HG03520 (cell line): Measurements from ENCODE around the gene CD52.

Experiments
- ATAC-seq: cut with Tn5 transposase; IDR thresholded peaks from one replicate; pipeline ENCODE4 v1.9.1; 2021; ENCODE audit warnings: mild to moderate bottlenecking, moderate library complexity; ENCODE audit not compliant: unreplicated experiment

The CD52 gene

DNA sequence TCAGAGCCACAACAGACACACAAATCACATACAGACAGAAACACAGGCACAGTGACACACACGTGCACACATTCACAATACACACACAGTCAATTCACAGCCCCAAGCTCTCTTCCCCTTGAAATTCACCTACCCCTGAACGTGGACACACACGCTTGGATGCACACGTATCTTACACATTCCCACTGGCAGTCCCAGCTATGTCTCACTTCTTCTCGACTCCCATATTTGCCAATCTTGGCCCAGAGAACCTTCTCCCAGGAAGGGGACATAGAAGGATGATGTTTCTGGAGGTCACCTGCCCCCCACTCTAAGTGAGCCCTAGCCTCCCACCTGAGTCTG lies 34.6 kb downstream of the CD52 start:
- ATAC-seq = no peak

DNA sequence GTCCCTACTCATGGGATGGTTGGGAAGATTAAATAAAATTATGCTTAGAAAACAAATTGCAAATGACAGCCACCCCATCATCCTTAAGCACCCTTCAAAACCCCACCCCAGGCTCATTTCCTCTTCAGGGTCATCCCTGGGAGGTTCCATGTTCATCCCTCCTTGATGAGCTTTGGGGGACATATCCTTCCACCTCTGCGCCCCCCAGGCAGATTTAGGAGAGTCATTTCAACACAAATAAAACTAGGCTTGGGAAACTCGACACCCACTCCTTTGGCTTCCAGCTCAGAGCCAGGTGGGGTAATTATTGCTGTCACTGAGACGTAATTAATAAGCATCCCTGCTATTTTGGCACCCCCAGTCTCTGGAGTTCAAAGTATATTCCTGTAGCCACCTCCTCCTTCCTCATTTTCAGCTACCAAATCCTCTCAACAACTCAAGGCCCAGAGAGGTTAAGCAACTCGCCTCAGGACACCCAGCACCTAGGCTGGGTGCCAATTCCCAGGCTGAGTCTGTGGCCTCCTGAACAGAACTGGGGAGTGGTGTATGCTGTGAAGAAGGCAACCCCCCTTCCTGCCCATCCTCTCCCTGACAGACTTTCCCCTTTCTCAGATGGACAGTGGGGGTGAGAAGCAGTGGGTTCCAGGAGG lies 35.6 kb downstream of the CD52 start:
- no peak for ATAC-seq

DNA sequence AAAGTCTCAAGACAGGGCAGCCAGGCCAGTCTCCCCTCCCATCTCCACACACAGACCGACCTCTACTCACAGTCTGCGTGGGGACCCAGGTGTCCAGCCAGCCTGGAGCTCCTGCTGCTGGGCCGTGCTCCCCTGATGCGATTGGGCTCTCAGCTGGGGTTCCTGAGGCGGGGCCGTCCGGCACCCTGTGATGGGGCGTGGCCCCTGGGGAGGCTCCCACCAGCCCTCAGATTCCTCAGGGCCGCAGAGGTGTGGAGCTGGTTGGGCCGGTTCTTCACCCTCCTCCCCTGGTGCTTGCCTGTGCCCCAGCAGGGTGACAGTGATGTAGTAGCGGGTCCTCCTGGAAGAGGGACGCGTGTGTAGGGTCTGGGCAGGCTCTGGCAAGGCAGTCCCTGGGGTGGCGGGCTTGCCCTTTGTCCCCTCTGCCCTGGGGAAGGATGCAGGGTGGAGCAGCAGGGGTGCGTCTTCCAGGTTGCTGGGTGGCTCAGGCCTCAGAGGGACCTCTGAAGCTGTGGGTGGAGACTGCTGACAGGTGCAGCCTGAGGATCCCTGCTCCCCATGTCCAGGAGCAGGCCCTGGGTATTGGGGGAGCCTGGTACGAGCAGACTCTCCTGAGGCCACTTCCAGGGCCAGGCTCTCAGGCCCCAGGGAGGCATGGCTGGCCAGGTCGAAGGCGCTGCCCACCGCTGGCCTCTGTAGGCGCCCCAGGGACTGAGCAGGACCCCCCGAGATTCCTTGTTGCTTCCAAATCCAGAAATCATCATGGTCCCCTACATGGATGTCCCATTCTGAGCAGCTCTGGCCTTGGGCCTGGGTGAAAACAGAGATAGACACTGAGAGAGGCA lies 36.4 kb downstream of the CD52 start, which contains the start of gene CRYBG2:
CRYBG2 (minus strand) TSS at position 155 of the 845 bp plus-strand sequence. CDS start 7,473 bp downstream, outside the sequence.
- ATAC-seq = no peak

DNA sequence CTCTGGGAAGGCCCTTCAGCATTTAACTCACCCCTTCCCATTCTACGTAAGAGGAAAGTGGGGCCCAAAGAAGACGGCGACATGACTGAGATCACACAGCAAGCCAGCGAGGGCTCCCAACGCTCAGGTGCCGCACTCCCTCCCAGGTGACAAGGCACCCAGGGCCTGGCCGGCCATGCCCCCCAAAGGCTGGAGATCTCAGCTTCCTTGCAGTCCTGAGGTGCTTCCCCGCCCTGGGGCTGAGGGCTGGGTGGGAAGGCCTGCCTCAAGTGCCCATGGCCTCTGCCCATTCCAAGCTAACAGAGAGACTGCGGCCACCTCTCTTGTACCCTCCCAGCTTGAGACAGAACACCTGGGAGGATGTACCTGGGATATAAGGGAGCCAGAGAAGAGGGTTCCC lies 37.2 kb downstream of the CD52 start:
- ATAC-seq = no peak

DNA sequence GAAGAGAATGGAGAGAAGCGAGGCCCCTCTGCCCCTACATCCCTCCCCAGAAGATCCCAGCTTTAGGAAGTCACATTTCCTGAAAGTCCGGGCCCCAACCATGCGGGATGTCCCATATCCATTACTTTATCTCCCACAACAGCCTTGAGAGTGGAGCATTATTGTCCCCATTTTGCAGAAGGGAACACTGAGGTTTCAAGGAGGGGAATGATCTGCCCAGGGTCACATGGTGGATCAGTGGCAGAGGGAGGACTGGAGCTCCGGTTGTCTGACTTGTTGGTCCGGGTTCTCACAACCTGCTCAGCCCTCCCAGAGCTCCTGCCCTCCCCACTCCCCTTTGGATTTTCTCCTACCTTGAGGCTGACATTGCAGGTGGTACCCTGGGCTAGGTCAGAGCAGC lies 38.3 kb downstream of the CD52 start:
- no peak for ATAC-seq

DNA sequence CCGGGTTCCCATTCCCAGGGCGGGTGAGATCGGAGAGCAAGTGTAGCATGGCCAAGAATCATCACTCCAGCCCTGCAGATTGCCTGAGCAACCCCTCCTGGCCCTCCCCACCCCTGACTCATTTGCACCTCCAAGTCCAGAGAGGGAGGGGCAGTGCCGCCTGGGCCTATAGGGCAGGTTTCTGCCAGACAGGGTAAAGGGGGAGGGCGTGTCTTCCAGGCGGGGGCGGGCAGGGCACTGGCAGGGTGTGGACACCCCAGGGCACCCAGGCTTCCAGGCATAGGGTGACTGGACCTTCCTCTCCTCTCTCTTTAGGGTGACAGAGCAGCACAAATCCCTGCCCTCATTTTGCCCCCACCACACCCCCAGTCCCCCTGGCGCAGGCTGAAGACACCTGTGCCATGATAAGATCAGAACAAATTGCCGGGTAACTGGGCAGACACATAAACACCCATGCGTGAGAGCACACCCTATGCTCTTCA lies 39.4 kb downstream of the CD52 start:
- ATAC-seq = no peak

DNA sequence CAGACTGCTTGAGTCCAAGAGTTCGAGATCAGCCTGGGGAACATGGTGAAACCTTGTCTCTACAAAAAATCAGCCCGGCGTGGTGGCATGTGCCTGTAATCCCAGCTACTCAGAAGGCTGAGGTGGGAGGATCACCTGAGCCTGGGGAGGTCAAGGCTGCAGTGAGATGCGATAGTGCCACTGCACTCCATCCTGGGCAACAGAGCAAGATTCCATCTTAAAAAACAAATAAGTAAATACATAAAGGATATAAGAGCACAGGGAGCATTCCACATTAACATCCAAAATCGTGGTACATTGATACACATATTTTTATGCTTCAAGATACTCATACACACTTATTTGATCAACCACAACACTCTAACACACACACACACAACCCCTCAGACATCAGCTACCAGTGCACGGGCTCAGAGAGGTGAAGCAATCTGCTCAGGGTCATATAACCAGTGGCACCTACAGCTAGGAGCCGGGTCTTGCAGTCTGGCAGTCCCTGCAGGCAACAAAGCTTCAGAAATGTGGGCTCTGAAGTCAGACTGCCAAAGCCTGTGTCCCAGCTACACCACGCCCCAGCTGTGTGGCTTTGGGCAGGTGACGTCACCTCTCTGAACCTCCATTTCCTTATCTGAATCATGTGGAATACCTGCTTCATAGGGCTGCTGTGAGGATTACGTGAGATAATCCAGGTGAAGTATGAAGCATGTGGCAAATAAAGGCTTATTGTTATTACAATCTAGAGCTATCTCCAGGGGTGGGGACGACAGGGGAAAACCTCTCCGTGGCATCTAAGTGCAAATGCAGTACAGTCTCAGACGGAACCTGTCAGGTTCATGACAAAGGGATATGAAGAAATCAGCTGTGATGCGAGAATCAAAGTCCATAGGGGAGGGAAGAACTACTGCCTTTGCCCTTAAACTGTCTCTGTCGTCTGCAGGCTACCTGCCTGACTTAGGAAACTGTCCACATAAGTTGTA lies 40.9 kb downstream of the CD52 start:
- ATAC-seq = no peak

DNA sequence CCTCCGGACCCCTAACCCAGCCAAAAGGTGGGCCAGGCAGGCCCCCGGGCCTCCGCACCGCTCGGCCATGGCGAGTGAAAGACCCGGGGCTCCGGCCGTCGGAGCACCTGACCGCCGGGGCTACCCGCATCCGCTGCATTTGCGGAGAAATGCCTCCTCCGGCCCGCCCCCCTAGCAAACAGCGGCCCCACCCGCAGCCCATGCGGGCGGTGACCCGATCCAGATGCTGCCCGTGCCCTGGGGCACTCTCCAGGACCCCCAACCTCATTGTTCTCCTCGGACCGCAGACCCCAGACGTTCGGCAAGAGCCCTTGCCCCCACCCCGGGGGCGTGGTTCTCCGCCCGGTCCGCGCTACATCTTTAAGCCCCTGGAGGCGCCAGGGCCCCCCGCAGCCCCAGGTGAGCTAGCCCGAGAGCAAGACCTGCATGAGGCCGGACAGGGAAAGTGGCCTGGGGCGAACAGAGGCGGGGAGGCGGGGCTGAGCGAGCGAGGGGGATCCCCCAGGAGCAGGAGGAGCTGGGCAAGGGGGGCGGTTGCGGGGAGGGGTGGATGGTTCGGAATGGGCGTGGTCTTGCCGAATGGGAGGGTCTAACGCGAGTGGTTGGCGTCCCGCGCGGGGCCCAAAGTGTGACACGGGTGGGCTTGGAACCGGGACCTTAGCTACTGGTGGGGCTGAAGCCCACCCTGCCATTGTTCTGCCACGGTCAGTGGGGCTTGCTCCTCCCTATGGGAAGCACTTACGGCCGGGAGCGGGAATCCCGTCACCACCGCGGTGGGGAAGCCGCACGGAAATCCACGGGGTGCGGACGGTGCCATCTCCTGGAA lies 42.4 kb downstream of the CD52 start:
- ATAC-seq = no peak

DNA sequence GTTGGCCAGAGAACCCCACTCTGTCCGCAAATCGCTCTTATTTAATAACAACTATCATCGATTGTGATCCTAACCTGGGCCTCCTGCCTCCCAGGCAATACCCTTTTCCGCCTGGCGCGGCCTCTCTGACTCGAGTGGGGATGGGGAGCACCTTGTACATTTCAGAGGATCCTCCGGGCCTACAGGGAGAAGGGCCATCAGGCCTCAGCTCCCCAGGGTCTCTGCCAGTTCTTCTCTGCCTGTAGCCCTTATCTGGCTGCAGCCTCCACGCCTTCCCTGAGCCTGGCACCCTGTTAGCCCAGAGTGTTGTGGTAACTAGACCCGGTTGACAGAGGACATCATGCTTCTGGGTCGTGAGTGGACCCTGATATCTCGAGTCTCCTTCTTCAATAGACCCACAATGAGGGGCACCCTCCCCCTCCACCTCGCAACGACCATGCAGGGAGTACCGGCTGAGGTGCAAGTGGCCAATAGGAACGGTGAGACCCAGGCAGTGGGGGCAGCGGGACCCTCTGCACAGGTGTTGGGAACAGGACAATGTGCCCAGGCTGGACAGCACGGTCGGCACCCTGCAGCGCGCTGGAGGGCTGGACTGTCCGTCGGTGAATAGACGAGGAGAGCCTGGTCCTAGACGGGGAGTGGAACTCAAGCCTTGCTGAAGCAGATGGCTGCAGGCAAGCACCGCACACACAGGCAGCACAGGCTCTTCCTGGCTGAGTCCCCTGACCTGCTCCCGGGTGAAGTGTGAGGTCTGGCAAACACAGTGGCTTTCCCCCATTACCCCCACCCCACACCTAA lies 43.2 kb downstream of the CD52 start:
- no peak for ATAC-seq

DNA sequence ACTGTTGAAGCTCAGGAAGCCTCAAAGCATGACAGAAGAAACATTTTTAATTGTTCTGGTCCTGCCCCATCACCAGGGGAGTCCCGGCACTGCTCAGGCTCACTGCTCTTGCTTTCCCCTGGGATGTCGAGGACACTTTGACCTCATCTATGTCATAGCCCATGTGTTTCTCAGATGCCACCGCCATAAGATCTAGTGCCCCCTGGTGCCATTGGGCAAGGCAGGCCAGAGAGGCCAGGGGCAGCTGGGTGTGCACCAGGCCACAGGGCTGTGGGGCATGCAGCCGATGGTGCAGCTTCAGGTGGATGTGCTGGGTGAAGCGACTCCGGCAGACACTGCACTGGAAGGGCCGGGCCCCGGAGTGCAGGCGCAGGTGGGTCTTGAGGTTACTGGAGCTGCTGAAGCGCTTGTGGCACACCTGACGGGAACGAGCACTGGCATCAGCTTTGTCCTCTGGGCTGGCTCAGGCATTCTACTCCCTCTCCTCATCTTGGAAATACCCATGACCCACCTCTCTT lies 43.9 kb downstream of the CD52 start:
- ATAC-seq = no peak

DNA sequence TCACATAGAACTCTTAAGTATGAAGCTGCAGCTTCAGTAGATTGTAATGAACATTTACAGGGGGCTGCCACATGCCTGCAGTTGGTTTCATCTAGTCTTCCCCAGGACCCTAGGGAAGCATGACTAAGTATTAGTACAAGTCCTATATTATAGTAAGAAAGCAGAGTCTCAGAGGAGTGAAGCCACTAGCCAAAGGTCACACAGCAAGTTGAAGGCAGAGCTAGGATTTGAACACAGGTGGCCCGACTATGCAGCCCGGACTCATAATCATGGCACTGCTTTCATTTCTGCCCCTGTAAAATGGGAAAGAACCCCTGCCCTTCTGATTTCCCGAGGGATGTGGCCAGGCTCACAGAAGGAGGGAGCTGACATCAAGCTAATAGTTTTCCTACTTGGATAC lies 44.6 kb downstream of the CD52 start:
- no peak for ATAC-seq

DNA sequence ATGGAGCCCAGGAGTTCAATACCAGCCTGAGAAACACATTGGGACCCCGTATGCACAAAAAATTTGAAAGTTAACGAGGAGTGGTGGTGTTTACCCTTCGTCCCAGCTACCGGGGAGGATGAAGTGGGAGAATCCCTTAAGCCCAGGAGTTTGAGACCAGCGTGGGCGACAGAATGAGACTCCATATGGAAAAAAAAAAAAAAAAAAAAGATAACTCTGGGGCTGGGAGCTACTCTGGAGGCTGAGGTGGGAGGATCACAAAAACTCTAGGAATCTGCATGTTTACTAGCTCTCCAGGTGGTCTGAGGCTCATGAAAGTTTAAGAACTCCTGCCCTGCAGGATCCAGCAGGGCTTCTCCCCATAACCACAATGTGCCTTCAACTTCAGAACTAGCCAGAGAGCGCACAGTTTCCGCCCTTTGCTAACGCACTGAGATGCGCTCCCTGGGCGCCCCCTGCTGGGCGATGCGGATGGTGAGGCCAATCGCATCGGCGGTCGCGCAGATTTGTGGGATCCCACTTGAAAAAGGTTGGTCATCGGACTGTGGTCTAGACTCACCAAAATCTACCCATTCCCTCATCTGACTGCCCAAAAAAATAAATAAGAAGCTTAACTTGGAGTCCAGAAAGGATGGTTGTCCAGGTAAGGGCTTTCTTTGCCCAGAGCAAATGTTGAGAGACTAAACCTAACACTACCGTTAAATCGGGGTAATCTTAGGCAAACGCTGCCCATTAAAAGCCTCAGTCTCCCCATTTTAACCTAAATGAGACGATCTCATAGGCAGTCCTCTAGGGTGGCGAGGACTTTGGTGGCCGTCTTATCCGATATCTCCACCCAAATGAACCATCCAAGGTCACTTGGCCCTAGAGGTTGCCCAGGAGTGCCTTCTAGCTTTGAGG lies 46.0 kb downstream of the CD52 start:
- no peak for ATAC-seq

DNA sequence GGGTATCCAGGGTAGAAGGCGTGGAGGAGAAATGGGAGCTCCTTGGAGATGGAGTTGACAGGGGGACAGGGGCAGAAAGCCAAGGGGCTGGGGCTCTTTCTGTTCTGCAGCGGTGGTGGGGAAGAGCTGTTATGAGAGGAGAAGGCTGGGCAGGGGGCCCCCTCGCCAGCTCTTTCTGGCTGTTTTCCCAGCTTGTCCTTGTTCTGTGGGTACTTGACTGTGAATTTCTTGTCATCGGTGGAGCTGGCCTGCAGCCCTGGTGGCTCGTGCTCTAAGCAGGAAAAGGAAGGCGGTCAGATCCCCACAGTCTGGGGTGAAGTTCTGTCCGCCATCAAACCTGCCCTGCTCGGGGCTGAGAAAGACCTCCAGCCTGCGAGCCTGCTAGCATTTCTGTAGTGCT lies 47.2 kb downstream of the CD52 start:
- no peak for ATAC-seq

DNA sequence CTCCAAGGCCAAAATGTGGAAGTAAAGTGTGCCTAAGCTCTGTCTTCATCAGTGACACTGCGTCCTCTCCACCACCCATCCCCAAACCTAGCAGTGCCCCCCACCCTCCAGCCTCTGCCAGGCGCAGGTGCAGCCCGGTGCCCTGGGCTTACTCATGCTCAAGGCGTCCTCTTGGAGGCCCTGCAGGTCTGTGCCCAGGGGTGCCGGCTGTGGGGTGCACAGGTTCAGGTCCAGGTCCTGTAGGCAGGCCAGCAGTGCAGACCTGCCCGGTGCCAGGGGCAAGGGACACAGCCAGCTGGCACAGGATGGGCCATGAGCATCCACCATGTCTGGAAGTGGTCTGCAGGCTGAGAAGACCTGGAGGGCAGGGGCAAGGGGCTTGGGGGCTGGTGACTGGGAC lies 49.7 kb downstream of the CD52 start:
- ATAC-seq = no peak

DNA sequence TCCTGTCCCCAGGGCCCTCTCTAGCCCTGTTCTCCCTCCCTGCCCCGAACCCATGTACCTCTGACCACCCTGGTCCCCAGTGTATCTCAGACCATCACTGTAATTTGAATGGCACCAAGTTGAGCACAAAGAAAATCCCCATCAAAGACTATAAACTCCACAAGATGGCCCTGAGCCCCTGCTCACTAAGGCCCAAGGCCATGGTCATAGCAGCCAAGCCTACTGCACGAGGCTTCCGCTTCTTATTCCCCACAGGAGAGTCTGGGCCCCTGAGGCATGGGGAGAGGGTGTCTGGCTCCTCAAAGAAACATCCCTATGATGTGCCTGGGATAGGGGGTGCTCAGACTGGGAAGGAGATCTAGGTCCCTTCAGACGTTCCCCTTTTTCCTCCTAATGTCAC lies 50.2 kb downstream of the CD52 start:
- ATAC-seq = no peak

DNA sequence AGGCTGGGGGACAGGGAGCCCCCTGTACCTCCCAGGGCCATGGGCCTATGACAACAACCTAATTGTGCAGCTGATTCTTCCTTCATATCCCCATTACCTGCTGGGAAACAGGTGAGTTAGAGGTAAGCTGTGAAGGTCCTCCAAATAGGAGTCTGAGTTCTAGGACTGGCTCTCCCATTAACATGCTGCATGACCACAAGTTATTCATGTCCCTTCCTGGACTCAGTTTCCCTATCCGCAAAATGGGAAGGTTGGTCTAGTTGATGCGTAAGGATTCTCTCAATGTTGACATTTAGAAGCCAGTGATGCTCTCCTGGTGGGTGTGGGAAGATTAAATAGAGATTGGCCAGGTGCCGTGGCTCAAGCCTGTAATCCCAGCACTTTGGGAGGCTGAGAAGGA lies 50.7 kb downstream of the CD52 start:
- no peak for ATAC-seq
